SK-N-SH (cell line): ENCODE results near the gene ASB3.

Experiments
- CTCF ChIP-seq: fragments of 200-600 bp; sonication (generic); IDR thresholded peaks from 2 replicates; pipeline ENCODE4 v1.6.1; 2017; ENCODE audit warnings: antibody characterized with exemption, mild to moderate bottlenecking, moderate library complexity
- EP300 ChIP-seq, 2 experiments: IDR thresholded peaks; 2 replicates each; pipeline versions ENCODE4 v1.4.0 to v1.6.1; 2012; ENCODE audit warnings: borderline replicate concordance in 1 of 2, low read depth in 1 of 2, low read length in 1 of 2
- FOXJ3 ChIP-seq: sonication (generic); formaldehyde crosslinking; IDR thresholded peaks from 2 replicates; pipeline ENCODE4 v1.5.1; 2020; ENCODE audit warnings: mild to moderate bottlenecking, missing genetic modification reagents
- MXI1 ChIP-seq: IDR thresholded peaks from 2 replicates; pipeline ENCODE4 v1.6.1; 2012; ENCODE audit warnings: mild to moderate bottlenecking, low read depth, low read length, improper control_type of control experiment
- POLR2AphosphoS5 ChIP-seq: IDR thresholded peaks from 2 replicates; pipeline ENCODE4 v1.6.1; 2012; ENCODE audit warnings: low read depth, low read length
- RAD21 ChIP-seq: IDR thresholded peaks from 2 replicates; pipeline ENCODE4 v1.6.1; 2012; ENCODE audit warnings: mild to moderate bottlenecking, low read length
- REST ChIP-seq: IDR thresholded peaks from 2 replicates; pipeline ENCODE4 v1.6.1; 2012; ENCODE audit warnings: mild to moderate bottlenecking, low read depth, low read length, moderate library complexity
- RFX5 ChIP-seq: IDR thresholded peaks from 2 replicates; pipeline ENCODE4 v1.6.1; 2012; ENCODE audit warnings: mild to moderate bottlenecking, improper control_type of control experiment, low read length
- USF2 ChIP-seq: fragments of 150-350 bp; IDR thresholded peaks from 2 replicates; pipeline ENCODE4 v1.6.1; 2017; ENCODE audit warnings: antibody characterized with exemption, low read length, low read depth, borderline replicate concordance

GRCh38 chr2:53660886-53661285 is 125.9 kb downstream of the ASB3 start:
- no peak for TF ChIP-seq POLR2AphosphoS5
- TF ChIP-seq RAD21: no peak
- no peak for TF ChIP-seq EP300 (IDR thresholded peaks at IDR 0.05; ENCODE audit: borderline replicate concordance in 1 of 2, low read depth in 1 of 2, low read length in 1 of 2)
- no peak for TF ChIP-seq MXI1
- TF ChIP-seq CTCF: no peak
- TF ChIP-seq RFX5: no peak
- no peak for TF ChIP-seq REST
- TF ChIP-seq USF2: no peak
- no peak for TF ChIP-seq FOXJ3 (CRISPR knock-in tag)
